ENCODE results near the gene TMEM134.

TMEM134 gene

GRCh38 chr11:67422891-67423290, 46.2 kb downstream of the TMEM134 start:
- DNase-seq (ENCODE audit: low read depth in 2 of 2): no peak

- no peak for DNase-seq (ENCODE audit: low read depth in 2 of 2)
Observed at GRCh38 chr11:67421430-67422031, 47.5 kb downstream of the TMEM134 start.

- peak; percentile 66 to 73 for DNase-seq (ENCODE audit: low read depth in 2 of 2)
Observed at GRCh38 chr11:67420646-67421429, 48.2 kb downstream of the TMEM134 start.

- no peak for DNase-seq (ENCODE audit: low read depth in 2 of 2)
Observed at GRCh38 chr11:67420147-67420645, 48.9 kb downstream of the TMEM134 start.

GRCh38 chr11:67419325-67420049, 49.6 kb downstream of the TMEM134 start:
- DNase-seq (ENCODE audit: low read depth in 2 of 2): no peak

- no peak for DNase-seq (ENCODE audit: low read depth in 2 of 2)
Observed at GRCh38 chr11:67418476-67419281, 50.4 kb downstream of the TMEM134 start.

- no peak for DNase-seq (ENCODE audit: low read depth in 2 of 2)
Observed at GRCh38 chr11:67417425-67417824, 51.6 kb downstream of the TMEM134 start.

GRCh38 chr11:67416416-67417335, 52.4 kb downstream of the TMEM134 start:
- DNase-seq (ENCODE audit: low read depth in 2 of 2): no peak

GRCh38 chr11:67415501-67416304, 53.3 kb downstream of the TMEM134 start, which contains the start of gene CARNS1:
CARNS1 (plus strand) TSS chr11:67415678; CDS start chr11:67416200, 522 bp downstream.
- DNase-seq (ENCODE audit: low read depth in 2 of 2): no peak

- no peak for DNase-seq (ENCODE audit: low read depth in 2 of 2)
Observed at GRCh38 chr11:67413266-67413849, 55.7 kb downstream of the TMEM134 start.

GRCh38 chr11:67412495-67413179, 56.4 kb downstream of the TMEM134 start:
- DNase-seq (ENCODE audit: low read depth in 2 of 2): no peak

- no peak for DNase-seq (ENCODE audit: low read depth in 2 of 2)
Observed at GRCh38 chr11:67411785-67412152, 57.3 kb downstream of the TMEM134 start.
